H1 (cell line): Measurements from ENCODE around the gene TMEM140. TPM values are rescaled to one million over a fixed set of nuclear protein-coding genes. Genes with fewer than 3 reads are reported as not detected.

Source experiments
- KDM5A ChIP-seq: fragments of 200-600 bp; IDR thresholded peaks from 2 replicates; pipeline ENCODE4 v1.7.1; 2012; ENCODE audit warnings: mild to moderate bottlenecking, low read length, inconsistent platforms, mixed read lengths
- NANOG ChIP-seq: IDR thresholded peaks from 2 replicates; pipeline ENCODE4 v1.6.1; 2011; ENCODE audit warnings: low read length, low read depth, mild to moderate bottlenecking, inconsistent platforms; ENCODE audit not compliant: insufficient read depth, poor library complexity, severe bottlenecking
- RAD21 ChIP-seq, 2 experiments: IDR thresholded peaks in 1 of 2; conservative IDR thresholded peaks in 1 of 2; 2 replicates each; pipeline ENCODE4 v1.6.1; 2011; ENCODE audit warnings: low read depth in 2 of 2, low read length in 2 of 2, improper control_type of control experiment in 1 of 2, inconsistent platforms in 1 of 2, mild to moderate bottlenecking in 1 of 2, moderate library complexity in 1 of 2
- SP4 ChIP-seq: IDR thresholded peaks from 2 replicates; pipeline ENCODE4 v1.6.1; 2012; ENCODE audit warnings: low read length, inconsistent platforms
- polyA plus RNA-seq, 7 experiments: library from polyadenylated mRNA; depleted of rRNA in 3 of 7; stranded (reverse) in 5 of 7; unstranded in 2 of 7; fragments of >200 nt in 5 of 7; fragments of 200-250 nt in 2 of 7; gene quantifications; 1 replicate in 5 of 7; 2 replicates in 1 of 7; 4 replicates in 1 of 7; pipeline versions ENCODE4 v1.2.1 to v1.2.3, GENCODE V29; 2011 to 2013; ENCODE audit warnings: missing spikeins in 2 of 7, mixed read lengths in 2 of 7
- total RNA-seq: library from RNA; stranded (reverse); fragmentation: NEBNext Ultra II Directional; extraction: Animal tissue kit (Norgen Biotek cat#: 25700); gene quantifications from 2 replicates; pipeline ENCODE4 v1.2.1, GENCODE V29; 2021
- TF ChIP-seq, protein P1 (sequence below): fragments of 300-600 bp; sonication (generic); IDR thresholded peaks from 2 replicates; pipeline ENCODE4 v1.7.1; 2012; ENCODE audit warnings: low read length, moderate library complexity, mild to moderate bottlenecking, inconsistent platforms; ENCODE audit not compliant: insufficient replicate concordance
- TF ChIP-seq, protein P2 (sequence below): IDR thresholded peaks from 2 replicates; pipeline ENCODE4 v1.6.1; 2012; ENCODE audit warnings: inconsistent platforms

Gene TMEM140
- total and polyA plus RNA-seq, 2 of the 8 experiments (the other 6 are each of a cell fraction or from before 2014, with no cell fraction given) = not detected

DNA sequence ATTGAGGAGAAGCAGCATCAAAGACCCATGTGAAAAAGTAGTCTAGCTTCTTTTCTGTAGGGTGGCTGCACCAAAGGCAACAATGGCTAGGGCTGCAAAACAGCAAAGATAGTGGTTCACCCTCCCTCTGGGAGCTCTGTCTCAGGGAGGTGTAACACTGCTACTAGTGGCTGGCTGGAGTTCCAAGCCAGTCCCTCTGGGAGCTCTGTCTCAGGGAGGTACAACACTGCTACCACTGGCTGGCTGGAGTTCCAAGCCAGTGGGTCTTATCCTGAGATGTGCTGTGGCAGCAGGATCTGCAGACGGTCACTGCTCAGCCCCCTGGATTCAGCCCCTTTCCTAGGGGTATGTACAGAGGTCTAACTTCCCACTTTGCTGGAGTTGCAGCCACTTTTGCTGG is 37.9 kb upstream of the TMEM140 start (continued):
- TF ChIP-seq, protein P1, sequence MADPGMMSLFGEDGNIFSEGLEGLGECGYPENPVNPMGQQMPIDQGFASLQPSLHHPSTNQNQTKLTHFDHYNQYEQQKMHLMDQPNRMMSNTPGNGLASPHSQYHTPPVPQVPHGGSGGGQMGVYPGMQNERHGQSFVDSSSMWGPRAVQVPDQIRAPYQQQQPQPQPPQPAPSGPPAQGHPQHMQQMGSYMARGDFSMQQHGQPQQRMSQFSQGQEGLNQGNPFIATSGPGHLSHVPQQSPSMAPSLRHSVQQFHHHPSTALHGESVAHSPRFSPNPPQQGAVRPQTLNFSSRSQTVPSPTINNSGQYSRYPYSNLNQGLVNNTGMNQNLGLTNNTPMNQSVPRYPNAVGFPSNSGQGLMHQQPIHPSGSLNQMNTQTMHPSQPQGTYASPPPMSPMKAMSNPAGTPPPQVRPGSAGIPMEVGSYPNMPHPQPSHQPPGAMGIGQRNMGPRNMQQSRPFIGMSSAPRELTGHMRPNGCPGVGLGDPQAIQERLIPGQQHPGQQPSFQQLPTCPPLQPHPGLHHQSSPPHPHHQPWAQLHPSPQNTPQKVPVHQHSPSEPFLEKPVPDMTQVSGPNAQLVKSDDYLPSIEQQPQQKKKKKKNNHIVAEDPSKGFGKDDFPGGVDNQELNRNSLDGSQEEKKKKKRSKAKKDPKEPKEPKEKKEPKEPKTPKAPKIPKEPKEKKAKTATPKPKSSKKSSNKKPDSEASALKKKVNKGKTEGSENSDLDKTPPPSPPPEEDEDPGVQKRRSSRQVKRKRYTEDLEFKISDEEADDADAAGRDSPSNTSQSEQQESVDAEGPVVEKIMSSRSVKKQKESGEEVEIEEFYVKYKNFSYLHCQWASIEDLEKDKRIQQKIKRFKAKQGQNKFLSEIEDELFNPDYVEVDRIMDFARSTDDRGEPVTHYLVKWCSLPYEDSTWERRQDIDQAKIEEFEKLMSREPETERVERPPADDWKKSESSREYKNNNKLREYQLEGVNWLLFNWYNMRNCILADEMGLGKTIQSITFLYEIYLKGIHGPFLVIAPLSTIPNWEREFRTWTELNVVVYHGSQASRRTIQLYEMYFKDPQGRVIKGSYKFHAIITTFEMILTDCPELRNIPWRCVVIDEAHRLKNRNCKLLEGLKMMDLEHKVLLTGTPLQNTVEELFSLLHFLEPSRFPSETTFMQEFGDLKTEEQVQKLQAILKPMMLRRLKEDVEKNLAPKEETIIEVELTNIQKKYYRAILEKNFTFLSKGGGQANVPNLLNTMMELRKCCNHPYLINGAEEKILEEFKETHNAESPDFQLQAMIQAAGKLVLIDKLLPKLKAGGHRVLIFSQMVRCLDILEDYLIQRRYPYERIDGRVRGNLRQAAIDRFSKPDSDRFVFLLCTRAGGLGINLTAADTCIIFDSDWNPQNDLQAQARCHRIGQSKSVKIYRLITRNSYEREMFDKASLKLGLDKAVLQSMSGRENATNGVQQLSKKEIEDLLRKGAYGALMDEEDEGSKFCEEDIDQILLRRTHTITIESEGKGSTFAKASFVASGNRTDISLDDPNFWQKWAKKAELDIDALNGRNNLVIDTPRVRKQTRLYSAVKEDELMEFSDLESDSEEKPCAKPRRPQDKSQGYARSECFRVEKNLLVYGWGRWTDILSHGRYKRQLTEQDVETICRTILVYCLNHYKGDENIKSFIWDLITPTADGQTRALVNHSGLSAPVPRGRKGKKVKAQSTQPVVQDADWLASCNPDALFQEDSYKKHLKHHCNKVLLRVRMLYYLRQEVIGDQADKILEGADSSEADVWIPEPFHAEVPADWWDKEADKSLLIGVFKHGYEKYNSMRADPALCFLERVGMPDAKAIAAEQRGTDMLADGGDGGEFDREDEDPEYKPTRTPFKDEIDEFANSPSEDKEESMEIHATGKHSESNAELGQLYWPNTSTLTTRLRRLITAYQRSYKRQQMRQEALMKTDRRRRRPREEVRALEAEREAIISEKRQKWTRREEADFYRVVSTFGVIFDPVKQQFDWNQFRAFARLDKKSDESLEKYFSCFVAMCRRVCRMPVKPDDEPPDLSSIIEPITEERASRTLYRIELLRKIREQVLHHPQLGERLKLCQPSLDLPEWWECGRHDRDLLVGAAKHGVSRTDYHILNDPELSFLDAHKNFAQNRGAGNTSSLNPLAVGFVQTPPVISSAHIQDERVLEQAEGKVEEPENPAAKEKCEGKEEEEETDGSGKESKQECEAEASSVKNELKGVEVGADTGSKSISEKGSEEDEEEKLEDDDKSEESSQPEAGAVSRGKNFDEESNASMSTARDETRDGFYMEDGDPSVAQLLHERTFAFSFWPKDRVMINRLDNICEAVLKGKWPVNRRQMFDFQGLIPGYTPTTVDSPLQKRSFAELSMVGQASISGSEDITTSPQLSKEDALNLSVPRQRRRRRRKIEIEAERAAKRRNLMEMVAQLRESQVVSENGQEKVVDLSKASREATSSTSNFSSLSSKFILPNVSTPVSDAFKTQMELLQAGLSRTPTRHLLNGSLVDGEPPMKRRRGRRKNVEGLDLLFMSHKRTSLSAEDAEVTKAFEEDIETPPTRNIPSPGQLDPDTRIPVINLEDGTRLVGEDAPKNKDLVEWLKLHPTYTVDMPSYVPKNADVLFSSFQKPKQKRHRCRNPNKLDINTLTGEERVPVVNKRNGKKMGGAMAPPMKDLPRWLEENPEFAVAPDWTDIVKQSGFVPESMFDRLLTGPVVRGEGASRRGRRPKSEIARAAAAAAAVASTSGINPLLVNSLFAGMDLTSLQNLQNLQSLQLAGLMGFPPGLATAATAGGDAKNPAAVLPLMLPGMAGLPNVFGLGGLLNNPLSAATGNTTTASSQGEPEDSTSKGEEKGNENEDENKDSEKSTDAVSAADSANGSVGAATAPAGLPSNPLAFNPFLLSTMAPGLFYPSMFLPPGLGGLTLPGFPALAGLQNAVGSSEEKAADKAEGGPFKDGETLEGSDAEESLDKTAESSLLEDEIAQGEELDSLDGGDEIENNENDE = no peak
- TF ChIP-seq KDM5A (no peak), RAD21 (IDR thresholded peaks at IDR 0.05 in 1 of 2, conservative IDR thresholded peaks at IDR 0.05 in 1 of 2; ENCODE audit: low read depth in 2 of 2, low read length in 2 of 2) (peak; percentile 20 to 41; a peak in 3 of 4 replicates), NANOG (no peak), SP4 (no peak)
- TF ChIP-seq, protein P2, sequence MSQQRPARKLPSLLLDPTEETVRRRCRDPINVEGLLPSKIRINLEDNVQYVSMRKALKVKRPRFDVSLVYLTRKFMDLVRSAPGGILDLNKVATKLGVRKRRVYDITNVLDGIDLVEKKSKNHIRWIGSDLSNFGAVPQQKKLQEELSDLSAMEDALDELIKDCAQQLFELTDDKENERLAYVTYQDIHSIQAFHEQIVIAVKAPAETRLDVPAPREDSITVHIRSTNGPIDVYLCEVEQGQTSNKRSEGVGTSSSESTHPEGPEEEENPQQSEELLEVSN = no peak
- TF ChIP-seq, all 59 proteins: peak for 2
